Stimulated activated CD4-positive, alpha-beta T cell treated with anti-CD3 and anti-CD28 coated beads, Interleukin-1b, Interleukin-23, amount 100 ng/mL, for 1 hour (primary cell): ENCODE data around the gene KCNT1.
"Not testable (repeated sequence)": the region's sequence is repeated elsewhere in the genome, so short reads cannot be mapped to it uniquely, and the experiment has no call there.

Experiments
- DNase-seq, 2 donors: peaks; one replicate each; pipeline ENCODE4 v3.0.0-alpha.2; 2020; ENCODE audit warnings: low read depth in 2 of 2

Gene KCNT1

GRCh38 chr9:135701959-135702721 lies at the start of gene KCNT1:
Gene KCNT1 (plus strand): TSS chr9:135702185. CDS start chr9:135702259, 74 bp downstream.
- DNase-seq: peak in 1 of 2 donors; percentile 53

GRCh38 chr9:135655317-135655716 lies 46.7 kb upstream of the KCNT1 start:
- DNase-seq: no peak

- DNase-seq: no peak
Measured at GRCh38 chr9:135657416-135657815, 44.6 kb upstream of the KCNT1 start.

- no peak for DNase-seq
Measured at GRCh38 chr9:135659252-135659651, 42.7 kb upstream of the KCNT1 start.

DNA sequence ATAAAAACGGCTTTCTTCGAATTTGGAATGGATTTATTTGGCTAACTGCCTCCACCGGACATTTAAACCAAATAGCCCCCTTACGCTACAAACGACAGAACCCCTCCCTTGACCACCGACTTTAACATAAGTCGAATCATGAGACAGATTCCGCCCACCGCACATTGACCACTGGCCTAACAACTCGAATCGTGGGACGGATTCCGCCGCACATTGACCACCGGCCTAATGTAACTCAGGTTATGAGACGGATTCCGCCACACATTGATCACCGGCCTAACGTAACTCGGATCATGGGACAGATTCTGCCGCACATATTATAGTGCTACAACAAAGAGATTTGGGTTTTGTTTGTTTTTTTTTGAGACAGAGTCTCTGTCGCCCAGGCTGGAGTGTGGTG lies 41.6 kb upstream of the KCNT1 start:
- no peak for DNase-seq

GRCh38 chr9:135661816-135662560 lies 40.0 kb upstream of the KCNT1 start:
- DNase-seq: no peak

DNA sequence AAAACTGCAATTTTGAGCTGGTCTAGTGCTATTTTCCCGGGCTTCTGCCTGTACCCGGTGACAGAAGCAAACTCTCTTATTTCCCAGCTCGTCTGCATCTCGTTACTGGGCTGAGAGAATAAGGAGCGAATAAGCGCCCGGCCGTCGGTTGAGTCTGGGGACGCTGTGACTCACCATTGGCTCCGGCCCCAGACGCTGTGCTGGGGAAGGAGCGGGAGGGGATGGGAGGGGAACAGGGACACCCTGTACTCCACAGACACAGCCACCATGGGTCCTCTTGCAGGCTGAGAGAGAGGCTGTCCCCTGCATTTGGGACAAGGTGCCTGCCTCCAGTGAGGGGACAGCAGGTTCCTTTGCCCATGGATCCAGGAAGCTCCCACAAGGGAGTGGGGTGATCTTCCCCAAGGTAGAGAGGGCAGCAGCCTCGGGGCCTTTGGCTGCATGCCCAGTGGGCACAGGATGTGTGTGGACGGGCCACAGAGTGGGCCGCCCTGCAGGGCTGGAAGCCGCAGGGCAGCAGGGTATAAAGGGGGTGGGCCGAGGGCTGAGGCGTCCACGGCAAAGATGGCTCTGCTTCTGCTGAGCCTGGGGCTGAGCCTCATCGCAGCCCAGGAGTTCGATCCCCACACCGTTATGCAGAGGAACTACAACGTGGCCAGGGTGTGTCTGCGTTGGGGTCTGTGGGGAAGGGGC lies 39.1 kb upstream of the KCNT1 start, which contains the start of gene LCN9:
Gene LCN9 (plus strand): TSS at position 552 of the 693 bp plus-strand sequence. CDS start 13 bp downstream, at position 565.
- DNase-seq: no peak

DNA sequence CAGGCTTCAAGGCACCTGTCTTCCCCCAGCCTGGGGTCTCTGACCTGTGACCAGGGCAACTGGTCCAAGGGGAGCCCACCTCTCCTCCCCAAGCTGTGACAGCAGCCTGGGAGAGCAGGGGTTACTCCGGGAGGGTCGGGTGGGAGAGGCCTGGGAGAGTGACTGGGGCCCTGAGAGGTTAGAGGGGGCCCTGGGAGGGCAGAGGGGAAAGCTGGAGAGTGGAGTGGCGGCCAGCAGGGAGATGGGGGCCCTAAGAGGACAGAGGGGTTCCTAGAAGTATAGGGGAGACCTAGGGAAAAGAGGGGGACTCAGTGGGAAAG lies 38.6 kb upstream of the KCNT1 start:
- DNase-seq: no peak

DNA sequence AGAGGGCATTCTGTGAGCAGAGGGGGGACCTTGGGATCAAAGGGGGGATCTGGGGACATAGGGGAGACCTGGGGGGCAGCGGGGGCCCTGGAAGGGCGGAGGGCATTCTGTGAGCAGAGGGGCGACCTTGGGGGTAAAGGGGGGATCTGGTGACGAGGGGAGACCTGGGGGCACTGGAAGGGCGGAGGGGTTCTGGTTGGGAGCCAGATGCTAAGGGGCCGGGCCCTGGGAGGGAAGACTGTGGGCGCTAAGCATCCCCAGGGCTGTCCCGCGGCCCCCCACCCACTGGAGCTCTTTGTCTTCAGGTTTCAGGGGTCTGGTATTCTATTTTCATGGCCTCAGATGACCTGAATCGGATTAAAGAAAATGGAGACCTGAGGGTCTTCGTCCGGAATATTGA lies 38.1 kb upstream of the KCNT1 start:
- no peak for DNase-seq

- no peak for DNase-seq
Measured at GRCh38 chr9:135664266-135664665, 37.7 kb upstream of the KCNT1 start.

GRCh38 chr9:135664801-135665794 lies 36.9 kb upstream of the KCNT1 start:
- no peak for DNase-seq

DNA sequence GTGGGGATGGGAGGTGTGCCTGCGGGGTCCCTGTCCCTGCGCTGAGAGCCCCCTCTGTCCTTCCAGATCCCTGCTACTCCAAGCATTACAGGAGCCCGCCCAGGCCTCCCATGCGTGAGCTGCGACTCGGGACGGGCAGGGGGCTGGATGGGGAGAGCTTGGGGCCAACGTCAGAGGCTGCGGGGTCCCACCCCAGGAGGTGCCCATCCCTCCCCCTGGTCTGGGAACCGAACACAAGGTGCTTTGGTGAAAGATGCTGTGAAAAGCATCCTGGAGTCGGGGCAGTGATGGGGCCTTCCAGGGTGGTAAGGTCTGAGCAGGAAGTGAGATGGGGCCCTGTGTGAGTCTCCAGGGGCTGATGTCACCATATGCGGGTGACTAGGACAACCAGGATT lies 36.2 kb upstream of the KCNT1 start:
- DNase-seq: no peak

- DNase-seq: no peak
Measured at GRCh38 chr9:135666534-135667462, 35.2 kb upstream of the KCNT1 start.

- DNase-seq: no peak
Measured at GRCh38 chr9:135667463-135668001, 34.5 kb upstream of the KCNT1 start.

GRCh38 chr9:135669018-135669417 lies 33.0 kb upstream of the KCNT1 start:
- DNase-seq: not testable (repeated sequence)

DNA sequence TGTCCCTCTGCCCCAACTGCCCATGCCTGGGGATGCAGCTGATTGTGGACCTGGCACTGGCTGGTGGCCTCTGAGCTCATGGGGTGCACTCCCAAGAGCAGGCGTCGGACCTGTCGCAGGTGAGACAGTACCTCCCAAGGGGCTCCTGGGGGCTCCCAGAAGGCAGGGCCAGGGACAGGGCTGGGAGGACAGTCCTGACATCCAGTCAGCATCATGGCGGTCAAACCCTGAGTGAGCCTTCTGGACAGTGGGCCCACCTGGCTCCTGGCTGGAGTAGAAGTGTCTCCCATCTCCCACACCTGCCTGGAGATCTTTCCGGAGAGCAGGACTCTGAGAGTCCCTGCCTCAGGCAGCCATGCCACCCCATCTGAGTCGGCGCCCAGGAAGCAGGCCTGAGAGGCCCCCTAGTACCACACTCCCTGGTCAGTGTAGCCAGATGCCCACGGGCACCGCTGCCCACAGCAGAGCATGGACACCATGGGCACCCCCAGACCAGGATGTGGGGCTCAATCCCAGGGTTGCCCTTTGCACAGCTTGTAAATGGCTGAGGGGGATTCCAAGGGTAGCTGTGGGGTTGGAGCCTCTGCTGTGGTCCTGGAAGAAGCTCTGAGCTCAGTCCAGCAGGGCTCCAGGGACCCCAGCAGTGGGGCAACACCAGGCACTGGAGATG lies 32.2 kb upstream of the KCNT1 start:
- DNase-seq: no peak

DNA sequence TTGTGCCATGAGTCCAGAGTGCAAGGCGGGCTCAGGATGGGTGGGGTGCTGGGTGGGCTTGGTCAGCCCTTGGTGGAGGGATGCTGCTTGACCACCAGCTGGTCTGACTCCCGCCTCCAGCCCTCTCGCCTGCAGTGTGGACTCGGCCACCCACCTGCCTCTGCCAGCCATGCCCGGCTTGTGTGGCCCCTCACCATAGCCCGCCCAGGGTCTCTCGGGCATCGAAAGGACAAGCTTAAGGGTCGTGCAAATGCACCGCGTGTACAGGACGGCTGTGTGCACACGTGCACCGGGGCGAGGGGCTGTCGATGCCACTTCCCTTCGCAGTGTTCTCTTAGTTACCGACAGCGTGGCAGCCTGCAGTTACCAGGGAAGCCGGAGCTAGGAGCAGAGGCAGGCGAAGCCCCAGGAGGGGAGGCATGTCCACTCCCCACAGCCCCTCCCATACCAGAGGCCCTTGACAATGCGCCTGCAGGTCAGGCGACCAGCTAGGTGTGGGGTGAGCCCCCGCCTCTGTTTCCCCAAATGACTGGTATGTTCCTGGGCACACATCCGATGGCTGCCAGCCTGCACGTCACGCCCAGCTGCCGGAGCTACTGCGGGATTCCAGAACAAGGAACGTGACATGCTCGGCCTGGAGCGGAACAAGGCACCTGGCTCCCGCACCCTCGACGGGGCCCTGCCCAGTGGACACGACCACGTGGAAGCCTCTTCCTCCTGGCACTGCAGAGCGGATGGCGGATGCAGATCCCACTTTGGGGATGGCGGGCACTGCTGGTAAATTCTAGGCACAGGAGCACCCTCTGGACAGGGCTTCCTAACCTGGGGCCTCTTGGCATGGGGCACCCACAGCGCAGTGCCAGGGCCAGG lies 31.0 kb upstream of the KCNT1 start:
- no peak for DNase-seq

GRCh38 chr9:135671591-135672041 lies 30.4 kb upstream of the KCNT1 start:
- DNase-seq: no peak
